GM19463 (cell line): Measurements from ENCODE around the gene TLR9.
"Not testable (repeated sequence)": the region's sequence is repeated elsewhere in the genome, so short reads cannot be mapped to it uniquely, and the experiment has no call there.

Source experiments
- ATAC-seq: cut with Tn5 transposase; IDR thresholded peaks from one replicate; pipeline ENCODE4 v1.9.1; 2021; ENCODE audit warnings: mild to moderate bottlenecking, moderate library complexity; ENCODE audit not compliant: unreplicated experiment

Gene TLR9

DNA sequence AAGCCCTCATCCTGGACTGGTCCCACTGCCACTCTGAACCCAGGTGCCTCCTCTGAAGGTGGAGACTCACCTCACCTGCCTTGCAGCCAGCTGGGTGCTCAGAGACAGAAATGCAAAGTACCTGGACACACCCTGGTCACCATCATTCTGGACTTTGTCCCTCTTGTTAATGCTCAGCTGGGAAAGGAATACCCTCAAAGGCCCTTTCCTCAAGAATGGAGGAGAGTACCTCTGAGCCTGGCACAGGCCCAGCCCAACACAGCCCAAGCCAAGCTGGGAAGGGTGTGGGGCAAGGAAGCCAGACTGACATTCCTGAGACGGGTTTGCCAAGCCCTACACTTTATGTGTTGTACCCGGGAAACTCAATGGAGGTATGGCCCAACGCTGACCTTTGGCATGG, 28.5 kb downstream of the TLR9 start:
- ATAC-seq: no peak

DNA sequence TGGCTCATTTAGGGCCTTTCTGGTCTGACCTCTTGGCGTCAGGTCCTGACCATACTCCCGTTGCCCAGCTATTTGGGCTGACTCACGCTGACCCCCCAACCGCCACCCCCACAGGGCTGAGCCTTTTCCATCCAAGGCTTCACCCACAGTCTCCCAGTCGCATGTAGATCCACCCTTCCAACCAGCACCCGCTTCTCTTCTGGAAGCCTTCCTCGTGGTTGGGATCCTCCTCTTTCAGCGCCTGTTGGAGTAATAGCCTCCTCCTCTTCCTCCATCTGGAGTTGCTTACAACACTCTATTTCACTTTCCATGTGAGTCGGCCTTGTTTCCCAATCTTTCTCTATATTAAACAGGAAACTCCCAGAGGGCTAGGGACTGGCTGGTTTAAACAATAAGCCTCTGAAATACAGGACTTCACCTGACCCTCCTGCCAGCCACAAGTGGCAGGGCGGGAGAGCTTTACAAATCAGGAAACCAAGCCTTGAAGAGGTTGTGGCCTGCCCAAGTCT, 29.6 kb downstream of the TLR9 start:
- no peak for ATAC-seq

- ATAC-seq: no peak
Measured at GRCh38 chr3:52195291-52195597, 30.2 kb downstream of the TLR9 start.

- no peak for ATAC-seq
Measured at GRCh38 chr3:52194485-52195290, 30.8 kb downstream of the TLR9 start.

DNA sequence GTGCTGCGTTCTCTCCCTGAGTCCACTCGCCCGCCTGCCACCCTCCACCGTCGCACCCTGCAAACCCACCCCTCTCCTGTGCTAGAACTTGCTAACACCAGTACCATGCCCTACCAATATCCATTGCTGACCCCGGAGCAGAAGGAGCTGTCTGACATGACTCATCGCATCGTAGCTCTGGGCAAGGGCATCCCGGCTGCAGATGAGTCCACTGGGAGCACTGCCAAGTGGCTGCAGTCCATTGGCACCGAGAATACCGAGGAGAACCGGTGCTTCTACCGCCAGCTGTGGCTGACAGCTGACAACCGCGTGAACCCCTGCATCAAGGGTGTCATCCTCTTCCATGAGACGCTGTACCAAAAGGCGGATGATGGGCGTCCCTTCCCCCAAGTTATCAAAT, 32.4 kb downstream of the TLR9 start:
- no peak for ATAC-seq

DNA sequence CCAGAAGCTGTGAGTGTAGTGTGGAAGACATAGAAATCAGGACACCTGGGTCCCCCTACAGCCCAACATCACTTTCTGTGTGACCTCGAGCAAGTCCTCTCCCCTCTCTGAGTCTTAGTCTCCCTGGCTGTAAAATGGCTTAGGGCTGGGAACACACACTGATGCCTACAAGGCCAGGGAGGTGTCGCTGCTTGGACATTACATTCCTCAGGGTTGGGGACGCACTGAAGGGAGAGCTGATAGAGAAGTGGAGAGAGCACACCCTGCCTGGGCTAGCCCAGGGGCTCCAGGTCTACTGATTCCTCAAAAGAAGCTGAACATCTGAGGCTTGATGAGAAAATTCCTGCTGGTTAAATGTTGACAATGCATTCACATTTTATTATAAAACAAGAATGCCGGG, 33.8 kb downstream of the TLR9 start:
- ATAC-seq: no peak

DNA sequence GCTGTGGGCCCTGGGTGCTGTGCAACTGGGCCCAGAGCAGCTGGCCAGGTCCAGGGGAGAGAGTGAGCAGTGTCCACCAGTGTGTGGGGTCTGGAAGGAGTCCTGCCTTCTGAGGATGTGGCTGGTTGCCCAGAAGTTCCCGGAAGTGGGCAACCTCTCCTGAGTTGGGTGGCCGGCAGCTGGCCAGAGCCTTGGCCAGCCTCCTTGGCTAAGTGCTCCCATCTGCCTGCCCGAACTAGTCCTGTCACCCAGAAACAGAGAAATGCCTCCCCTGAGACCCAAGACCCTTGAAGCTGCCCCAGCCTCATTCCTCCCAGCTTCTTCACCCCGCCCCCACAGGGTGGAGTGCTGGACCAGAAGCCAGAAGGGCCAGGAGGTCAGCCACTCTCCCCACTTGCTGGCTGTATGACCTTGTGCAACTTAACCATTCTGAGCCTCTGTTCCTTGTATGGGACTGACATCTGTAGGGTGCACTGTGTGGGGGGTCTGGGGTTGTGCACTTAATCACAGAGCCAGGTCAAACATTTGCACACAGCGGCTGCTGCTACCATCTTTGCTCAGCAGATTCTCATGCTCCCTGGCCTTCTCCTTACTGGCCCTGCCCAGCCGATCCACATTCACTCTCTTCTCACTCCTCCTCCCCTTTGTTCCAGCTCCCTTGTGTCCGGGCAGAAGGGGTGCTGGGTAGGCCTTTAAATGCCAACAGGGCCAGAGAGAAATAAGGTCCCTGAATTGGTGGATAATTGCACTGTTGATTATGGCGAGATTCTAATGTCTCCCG, 35.0 kb downstream of the TLR9 start:
- ATAC-seq: no peak

GRCh38 chr3:52188556-52188955, 36.9 kb downstream of the TLR9 start:
- no peak for ATAC-seq

- ATAC-seq: no peak
Measured at GRCh38 chr3:52186729-52187128, 38.7 kb downstream of the TLR9 start.

DNA sequence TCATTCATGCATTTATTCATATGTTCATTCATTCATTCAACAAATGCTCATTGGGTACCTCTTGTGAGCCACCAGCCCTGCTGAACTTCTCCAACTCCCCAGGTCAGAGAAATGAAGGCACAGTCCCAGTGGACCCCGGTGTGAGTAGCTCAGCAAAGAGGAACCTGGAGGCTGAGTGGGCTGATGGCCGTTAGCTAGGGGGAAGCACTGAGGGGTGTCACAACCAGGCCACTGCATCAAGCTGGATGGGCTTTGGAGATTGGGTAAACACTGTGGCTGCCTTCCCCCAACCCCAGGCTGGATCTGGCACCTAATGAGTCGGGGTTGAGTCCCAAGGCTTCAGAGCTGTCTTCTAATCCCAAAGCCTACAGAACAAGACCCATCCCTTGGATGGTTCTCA, 39.6 kb downstream of the TLR9 start:
- ATAC-seq: no peak

GRCh38 chr3:52185311-52185710, 40.1 kb downstream of the TLR9 start:
- no peak for ATAC-seq

- ATAC-seq: no peak
Measured at GRCh38 chr3:52184690-52185089, 40.8 kb downstream of the TLR9 start.

DNA sequence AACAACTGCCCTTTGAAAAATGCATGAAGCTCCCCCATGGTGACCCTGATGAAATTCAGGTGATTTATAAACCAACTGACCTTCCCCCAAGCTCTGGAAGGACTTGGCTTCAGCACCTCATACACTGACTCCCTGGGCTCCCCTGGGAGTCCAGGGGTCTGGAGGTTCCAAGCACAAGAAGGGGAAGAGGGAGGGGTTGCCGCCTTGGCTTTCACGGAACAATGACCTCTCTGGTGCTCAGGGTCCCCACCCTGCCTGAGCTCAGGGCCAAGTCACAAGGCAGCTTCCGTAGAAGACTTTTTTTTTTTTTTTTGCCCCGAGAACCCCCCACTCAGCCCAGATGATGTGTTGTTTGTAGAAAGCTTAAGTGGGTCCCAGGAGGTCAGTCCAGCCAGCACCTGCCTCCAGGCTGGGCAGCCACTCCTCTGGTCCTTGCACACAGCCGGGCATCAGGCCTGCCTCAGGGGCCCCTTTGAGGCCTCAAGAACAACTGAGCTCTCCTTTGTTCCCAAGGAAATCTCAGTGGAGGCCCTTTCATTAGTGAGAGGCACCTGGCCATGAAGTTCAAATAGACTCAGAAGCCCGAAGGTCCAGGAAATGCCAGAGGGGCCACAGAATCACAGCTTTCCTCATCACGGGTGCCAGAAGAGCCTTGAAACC, 41.5 kb downstream of the TLR9 start:
- no peak for ATAC-seq

- no peak for ATAC-seq
Measured at GRCh38 chr3:52182691-52183090, 42.8 kb downstream of the TLR9 start.

DNA sequence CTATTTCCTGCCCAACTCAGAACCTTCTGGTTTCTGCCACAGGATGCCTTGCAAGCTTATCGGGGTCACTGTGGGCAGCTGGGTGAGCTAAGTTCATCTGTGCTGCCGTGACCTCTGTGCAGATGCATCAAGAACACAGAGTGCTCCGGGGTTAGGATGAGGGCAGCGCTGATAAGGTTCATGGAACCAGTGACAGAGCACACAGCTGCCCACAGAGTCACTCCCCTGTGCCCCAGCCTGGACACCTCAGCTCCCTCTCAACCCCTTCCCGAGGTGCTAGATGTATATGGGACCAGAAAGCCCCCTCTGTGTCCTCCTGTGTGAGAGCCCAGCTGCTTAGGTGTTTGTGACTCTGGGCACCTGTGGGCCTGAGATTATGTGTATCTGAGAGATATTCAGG, 43.2 kb downstream of the TLR9 start:
- no peak for ATAC-seq

- ATAC-seq: no peak
Measured at GRCh38 chr3:52181543-52181942, 43.9 kb downstream of the TLR9 start.

GRCh38 chr3:52178537-52178936, 46.9 kb downstream of the TLR9 start:
- ATAC-seq: no peak

DNA sequence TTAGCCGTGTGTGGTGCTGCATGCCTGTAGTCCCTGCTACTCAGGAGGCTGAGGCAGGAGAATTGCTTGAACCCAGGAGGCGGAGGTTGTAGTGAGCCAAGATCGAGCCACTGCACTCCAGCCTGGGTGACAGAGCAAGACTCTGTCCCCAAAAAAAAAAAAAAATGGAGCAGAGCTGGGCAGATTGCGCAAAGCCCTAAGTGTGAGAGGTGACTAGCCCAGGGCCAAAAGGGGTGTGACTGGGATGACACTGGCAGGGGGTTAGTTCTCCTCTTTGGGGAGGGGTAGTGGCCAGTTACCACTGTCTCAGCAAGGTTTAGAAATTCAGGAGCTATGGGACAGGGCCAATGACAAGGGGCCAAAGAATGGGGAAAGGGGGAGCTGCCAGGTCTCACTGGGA, 47.3 kb downstream of the TLR9 start:
- ATAC-seq: not testable (repeated sequence)

GRCh38 chr3:52177701-52178042, 47.8 kb downstream of the TLR9 start:
- ATAC-seq: no peak

- ATAC-seq: no peak
Measured at GRCh38 chr3:52176951-52177700, 48.3 kb downstream of the TLR9 start.

- ATAC-seq: no peak
Measured at GRCh38 chr3:52176180-52176752, 49.2 kb downstream of the TLR9 start.
